Calu3 (cell line): ENCODE results near the gene DHRS7. TPM values are rescaled to one million over a fixed set of nuclear protein-coding genes. Genes with fewer than 3 reads are reported as not detected.

Experiments
- BruUV-seq: library from RNA; stranded (reverse); fragments of 400-500 nt; replicated peaks from 2 replicates; lab custom pipeline; 2021; lab: Mats Ljungman, UMichigan
- CTCF ChIA-PET: fragments of 300-600 bp; sonication (Branson Sonifier 250); formaldehyde crosslinking; loops from one replicate; lab custom pipeline; 2022; ENCODE audit warnings: antibody characterized with exemption; lab: Charles Lee
- DNase-seq: peaks from one replicate; pipeline ENCODE4 v3.0.0; 2022
- H3K27ac Mint-ChIP-seq: one replicate; pipeline ENCODE4 v1.8.0; 2022; ENCODE audit warnings: mixed read lengths; ENCODE audit not compliant: unreplicated experiment
- H3K27me3 Mint-ChIP-seq: one replicate; pipeline ENCODE4 v1.8.0; 2022; ENCODE audit warnings: mixed read lengths; ENCODE audit not compliant: unreplicated experiment
- H3K36me3 Mint-ChIP-seq: one replicate; pipeline ENCODE4 v1.8.0; 2022; ENCODE audit warnings: mild to moderate bottlenecking, moderate library complexity, mixed read lengths; ENCODE audit not compliant: insufficient read depth, unreplicated experiment
- H3K4me1 Mint-ChIP-seq: one replicate; pipeline ENCODE4 v1.8.0; 2022; ENCODE audit warnings: mild to moderate bottlenecking, low read depth, mixed read lengths; ENCODE audit not compliant: unreplicated experiment
- H3K4me3 Mint-ChIP-seq: one replicate; pipeline ENCODE4 v1.8.0; 2022; ENCODE audit warnings: mild to moderate bottlenecking, low read depth, moderate library complexity, mixed read lengths; ENCODE audit not compliant: unreplicated experiment
- H3K9me3 Mint-ChIP-seq: one replicate; pipeline ENCODE4 v1.8.0; 2022; ENCODE audit warnings: low read depth, mixed read lengths; ENCODE audit not compliant: unreplicated experiment
- CTCF ChIP-seq: fragments of 200-600 bp; IDR thresholded peaks from one replicate; pipeline ENCODE4 v1.8.0; 2022; ENCODE audit warnings: antibody characterized with exemption; ENCODE audit not compliant: unreplicated experiment
- intact Hi-C: fragments of 100-400 bp; cut with micrococcal nuclease; formaldehyde crosslinking; loops from one replicate; pipeline ENCODE4 v1.10.0; 2022; ENCODE audit not compliant: unreplicated experiment
- total RNA-seq: library from RNA; stranded (reverse); gene quantifications from 2 replicates; pipeline ENCODE4 v1.2.3, GENCODE V29; 2022

The DHRS7 gene
- total RNA-seq, 1 experiment from 2014 or later: 34.9 TPM

- no peaks in the 10 kb centered on the region for H3K27me3 Mint-ChIP-seq
- intact Hi-C loops: no loop called here
- H3K4me1 Mint-ChIP-seq: no peaks in the 10 kb centered on the region
- no TSS peak for BruUV-seq
- no peaks in the 10 kb centered on the region for H3K36me3 Mint-ChIP-seq
- DNase-seq: no peak
- CTCF ChIA-PET: no interaction called here
- H3K4me3 Mint-ChIP-seq: no peak overlapping the region
- H3K9me3 Mint-ChIP-seq: no peaks in the 10 kb centered on the region
- H3K27ac Mint-ChIP-seq: no peak overlapping the region
- no peak for TF ChIP-seq CTCF
These were observed 10.5 kb downstream of the DHRS7 start for GRCh38 chr14:60154671-60155070.

- Mint-ChIP-seq H3K36me3 (no peaks in the 10 kb centered on the region), H3K27me3 (no peaks in the 10 kb centered on the region), H3K4me3 (no peak overlapping the region), H3K4me1 (no peaks in the 10 kb centered on the region), H3K9me3 (no peaks in the 10 kb centered on the region), H3K27ac (no peak overlapping the region)
- no peak for DNase-seq
- intact Hi-C loops: no loop called here
- CTCF ChIA-PET: no interaction called here
- BruUV-seq: no TSS peak
- TF ChIP-seq CTCF: no peak
These were observed 11.2 kb downstream of the DHRS7 start for GRCh38 chr14:60153991-60154390.

GRCh38 chr14:60151715-60152114, 13.5 kb downstream of the DHRS7 start:
- Mint-ChIP-seq H3K27ac (no peak overlapping the region), H3K9me3 (no peaks in the 10 kb centered on the region), H3K4me3 (no peak overlapping the region), H3K36me3 (peaks cover 8% of the 10 kb centered on the region), H3K27me3 (no peaks in the 10 kb centered on the region), H3K4me1 (no peaks in the 10 kb centered on the region)
- BruUV-seq: no TSS peak
- TF ChIP-seq CTCF: no peak
- DNase-seq: no peak
- CTCF ChIA-PET: interaction anchor here (1.1 kb wide), 1 partner anchor 9 kb away, joined by 5 read pairs; no protein-coding TSS in a partner anchor
- intact Hi-C loops: no loop called here

GRCh38 chr14:60134702-60135101, 30.5 kb downstream of the DHRS7 start:
- TF ChIP-seq CTCF: no peak
- H3K36me3 Mint-ChIP-seq: no peaks in the 10 kb centered on the region
- H3K27ac Mint-ChIP-seq: no peak overlapping the region
- no peaks in the 10 kb centered on the region for H3K27me3 Mint-ChIP-seq
- H3K4me3 Mint-ChIP-seq: no peak overlapping the region
- H3K4me1 Mint-ChIP-seq: no peaks in the 10 kb centered on the region
- CTCF ChIA-PET: no interaction called here
- DNase-seq: no peak
- intact Hi-C loops: no loop called here
- H3K9me3 Mint-ChIP-seq: no peaks in the 10 kb centered on the region
- BruUV-seq: no TSS peak
